Mesendoderm (in vitro differentiated cells): ENCODE data around the gene ITPRID2.

Experiments
- DNase-seq: peaks from one replicate; pipeline ENCODE4 v3.0.0; 2013
- H2AK5ac ChIP-seq: 2 replicates; pipeline ENCODE4 v1.6.1; 2013; ENCODE audit warnings: low read length, inconsistent platforms
- H2BK120ac ChIP-seq: 2 replicates; pipeline ENCODE4 v1.6.1; 2013; ENCODE audit warnings: low read depth, mild to moderate bottlenecking, low read length, moderate library complexity, mixed read lengths
- H2BK15ac ChIP-seq: replicated peaks from 2 replicates; pipeline ENCODE4 v1.6.1; 2013; ENCODE audit warnings: low read depth, mild to moderate bottlenecking, moderate library complexity
- H2BK5ac ChIP-seq: 2 replicates; pipeline ENCODE4 v1.6.1; 2013; ENCODE audit warnings: low read length, inconsistent platforms
- H3K18ac ChIP-seq: 2 replicates; pipeline ENCODE4 v1.6.1; 2013; ENCODE audit warnings: mild to moderate bottlenecking, low read length, mixed read lengths
- H3K23ac ChIP-seq: one replicate; pipeline ENCODE4 v1.6.1; 2013; ENCODE audit warnings: low read length
- H3K27ac ChIP-seq: 2 replicates; pipeline ENCODE4 v1.5.1; 2013; ENCODE audit warnings: low read depth, mild to moderate bottlenecking, inconsistent platforms, low read length, moderate library complexity
- H3K27me3 ChIP-seq: 2 replicates; pipeline ENCODE4 v1.6.1; 2013; ENCODE audit warnings: low read length, control low read depth, mild to moderate bottlenecking, inconsistent platforms; ENCODE audit not compliant: insufficient read depth, poor library complexity
- H3K36me3 ChIP-seq: 2 replicates; pipeline ENCODE4 v1.6.1; 2013; ENCODE audit warnings: low read length, inconsistent platforms; ENCODE audit not compliant: control insufficient read depth, insufficient read depth
- H3K4ac ChIP-seq: one replicate; pipeline ENCODE4 v1.6.1; 2013; ENCODE audit warnings: low read depth, mild to moderate bottlenecking, low read length, moderate library complexity
- H3K4me1 ChIP-seq: 2 replicates; pipeline ENCODE4 v1.6.1; 2013; ENCODE audit warnings: low read depth, low read length, inconsistent platforms; ENCODE audit not compliant: control insufficient read depth
- H3K4me2 ChIP-seq: 2 replicates; pipeline ENCODE4 v1.6.1; 2013; ENCODE audit warnings: low read length
- H3K4me3 ChIP-seq: 2 replicates; pipeline ENCODE4 v1.5.1; 2013; ENCODE audit warnings: mild to moderate bottlenecking, low read length
- H3K56ac ChIP-seq: one replicate; pipeline ENCODE4 v1.6.1; 2013; ENCODE audit warnings: low read length
- H3K79me1 ChIP-seq: 2 replicates; pipeline ENCODE4 v1.6.1; 2013; ENCODE audit warnings: low read length, inconsistent platforms
- H3K79me2 ChIP-seq: 2 replicates; pipeline ENCODE4 v1.6.1; 2013; ENCODE audit warnings: mild to moderate bottlenecking, low read length; ENCODE audit not compliant: control insufficient read depth, insufficient read depth
- H3K9ac ChIP-seq: 2 replicates; pipeline ENCODE4 v1.6.1; 2013; ENCODE audit warnings: low read length, inconsistent platforms
- H4K5ac ChIP-seq: one replicate; pipeline ENCODE4 v1.6.1; 2013; ENCODE audit warnings: low read length
- H4K8ac ChIP-seq: one replicate; pipeline ENCODE4 v1.6.1; 2013; ENCODE audit warnings: low read depth, mild to moderate bottlenecking, control low read depth, low read length, moderate library complexity
- WGBS: extraction: QIAGEN DNeasy Blood & Tissue Kit; methylation state at CpG from one replicate; pipeline ENCODE4 v1.1.7; 2013; ENCODE audit warnings: low lambda C conversion rate, missing lambda C conversion rate; ENCODE audit not compliant: insufficient coverage; ENCODE audit errors: extremely low coverage; 5-methylcytosine and 5-hydroxymethylcytosine counted together

Gene ITPRID2

DNA sequence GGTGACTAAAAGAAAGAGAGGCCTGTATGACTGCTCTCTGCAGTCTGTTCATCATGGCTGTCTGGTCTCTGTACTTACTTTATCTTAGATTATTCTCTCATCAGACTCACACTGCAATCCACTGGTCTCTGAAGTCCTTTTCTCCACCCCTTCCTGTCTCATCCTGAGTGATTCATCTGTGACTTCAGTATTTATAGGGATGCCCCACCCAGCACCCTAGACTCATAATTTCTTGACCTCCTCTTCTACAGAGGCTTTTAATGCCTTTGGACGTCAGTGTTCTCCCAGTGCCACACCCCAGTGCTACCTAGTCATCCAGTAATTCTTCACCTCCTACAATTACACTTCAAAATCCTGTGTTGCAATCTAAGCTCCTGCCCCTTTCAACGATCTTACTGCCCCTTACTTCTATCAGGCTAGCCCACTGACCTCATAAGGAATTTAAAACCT is 14.9 kb upstream of the ITPRID2 start:
- H3K27ac ChIP-seq = no peak overlapping the region
- H3K79me1 ChIP-seq = no peaks in the 10 kb centered on the region
- no peaks in the 10 kb centered on the region for H3K79me2 ChIP-seq
- H3K9ac ChIP-seq = no peak overlapping the region
- H3K36me3 ChIP-seq = no peaks in the 10 kb centered on the region
- H3K4me1 ChIP-seq = no peaks in the 10 kb centered on the region
- H4K8ac ChIP-seq = no peak overlapping the region
- H4K5ac ChIP-seq = no peak overlapping the region
- WGBS = no CpG with 5 or more reads among the region's 2 CpGs
- no peak overlapping the region for H3K4ac ChIP-seq
- no peaks in the 10 kb centered on the region for H3K27me3 ChIP-seq
- H3K56ac ChIP-seq = no peak overlapping the region
- DNase-seq = no peak
- no peak overlapping the region for H3K18ac ChIP-seq
- H2AK5ac ChIP-seq = no peak overlapping the region
- H2BK15ac ChIP-seq = no peak overlapping the region
- no peak overlapping the region for H3K4me3 ChIP-seq
- H2BK5ac ChIP-seq = no peak overlapping the region
- no peak overlapping the region for H3K4me2 ChIP-seq
- H2BK120ac ChIP-seq = no peak overlapping the region
- no peak overlapping the region for H3K23ac ChIP-seq

DNA sequence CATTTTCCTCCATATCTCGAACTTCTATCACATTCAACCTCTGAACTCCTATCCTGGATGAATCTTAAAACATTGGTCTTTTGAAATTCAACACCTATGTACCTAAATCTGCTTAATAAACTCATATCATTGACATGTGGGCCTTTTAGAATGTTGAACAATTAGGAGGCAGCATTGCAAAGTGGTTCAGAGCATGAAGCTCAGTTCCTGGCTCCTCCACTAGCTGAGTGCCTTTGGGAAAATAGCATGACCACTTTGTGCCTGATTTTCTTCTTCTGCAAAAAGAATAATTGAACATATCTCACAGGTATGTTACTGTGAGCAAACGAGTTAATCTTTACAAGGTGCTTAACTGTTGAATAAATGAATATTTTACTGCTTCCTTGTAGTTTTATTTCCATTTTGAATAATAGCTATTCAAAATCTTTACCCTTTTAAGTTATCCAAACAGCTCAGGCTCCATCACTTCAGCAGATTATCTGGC is 14.3 kb upstream of the ITPRID2 start:
- Histone ChIP-seq H3K27me3 (no peaks in the 10 kb centered on the region), H3K4ac (no peak overlapping the region), H2AK5ac (no peak overlapping the region), H2BK15ac (no peak overlapping the region), H3K4me2 (no peak overlapping the region), H3K9ac (no peak overlapping the region), H4K5ac (no peak overlapping the region), H3K56ac (no peak overlapping the region), H3K79me1 (no peaks in the 10 kb centered on the region), H3K36me3 (no peaks in the 10 kb centered on the region), H3K18ac (no peak overlapping the region), H3K4me1 (no peaks in the 10 kb centered on the region), H4K8ac (no peak overlapping the region), H3K23ac (no peak overlapping the region), H3K79me2 (no peaks in the 10 kb centered on the region), H2BK5ac (no peak overlapping the region), H3K4me3 (no peak overlapping the region), H2BK120ac (no peak overlapping the region), H3K27ac (no peak overlapping the region)
- DNase-seq = no peak
- WGBS = no CpG with 5 or more reads among the region's 2 CpGs

DNA sequence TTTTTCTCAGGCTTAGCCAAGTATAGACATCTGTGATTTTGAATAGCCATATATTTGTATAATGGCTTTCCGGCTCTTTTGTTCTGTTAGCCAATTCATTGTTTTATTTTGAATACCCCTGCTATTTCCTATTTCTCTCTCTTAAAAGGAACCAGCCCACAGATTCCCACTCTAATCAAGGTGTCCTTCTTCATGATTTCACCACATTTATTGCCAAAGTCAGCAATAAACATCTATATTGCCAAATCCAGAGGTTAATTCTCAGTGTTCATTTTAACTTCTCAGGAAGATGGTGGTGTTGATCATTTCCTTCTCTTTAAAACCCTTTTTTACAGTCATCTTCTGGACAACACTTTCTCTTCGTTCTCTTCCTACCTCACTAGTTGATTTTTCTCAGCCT is 13.1 kb upstream of the ITPRID2 start:
- H3K9ac ChIP-seq = no peak overlapping the region
- H3K36me3 ChIP-seq = no peaks in the 10 kb centered on the region
- H2AK5ac ChIP-seq = no peak overlapping the region
- no peak overlapping the region for H3K18ac ChIP-seq
- H3K27me3 ChIP-seq = no peaks in the 10 kb centered on the region
- no peaks in the 10 kb centered on the region for H3K4me1 ChIP-seq
- DNase-seq = no peak
- H3K79me1 ChIP-seq = no peaks in the 10 kb centered on the region
- no peak overlapping the region for H3K4ac ChIP-seq
- H4K8ac ChIP-seq = no peak overlapping the region
- H3K23ac ChIP-seq = no peak overlapping the region
- no peak overlapping the region for H3K4me2 ChIP-seq
- no peak overlapping the region for H3K56ac ChIP-seq
- no peak overlapping the region for H4K5ac ChIP-seq
- no peaks in the 10 kb centered on the region for H3K79me2 ChIP-seq
- no peak overlapping the region for H2BK120ac ChIP-seq
- no peak overlapping the region for H3K27ac ChIP-seq
- H2BK5ac ChIP-seq = no peak overlapping the region
- no peak overlapping the region for H2BK15ac ChIP-seq
- no CpG with 5 or more reads among the region's 2 CpGs for WGBS
- no peak overlapping the region for H3K4me3 ChIP-seq

DNA sequence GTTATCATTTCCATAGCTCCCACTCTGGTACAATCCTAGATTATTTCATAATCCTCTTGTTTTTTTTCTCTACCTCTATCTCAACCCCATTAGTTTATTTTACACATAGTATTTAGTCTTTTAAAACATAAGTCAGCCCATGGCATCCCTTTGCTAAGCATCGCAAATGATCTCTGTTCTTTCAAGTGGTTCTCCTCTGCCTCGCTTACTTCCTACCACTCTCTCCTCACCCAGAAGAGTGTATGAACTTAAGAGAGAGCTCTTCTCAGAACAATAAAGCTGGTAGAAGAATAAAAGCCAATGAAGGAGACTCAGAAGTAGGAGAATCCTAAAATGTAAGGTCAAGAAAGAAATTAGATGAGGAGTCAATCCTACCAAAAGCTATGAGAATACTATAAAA is 12.2 kb upstream of the ITPRID2 start:
- Histone ChIP-seq H3K27ac (no peak overlapping the region), H3K79me2 (no peaks in the 10 kb centered on the region), H3K4ac (no peak overlapping the region), H3K27me3 (no peaks in the 10 kb centered on the region), H3K23ac (no peak overlapping the region), H3K36me3 (no peaks in the 10 kb centered on the region), H2BK15ac (no peak overlapping the region), H4K5ac (no peak overlapping the region), H2BK120ac (no peak overlapping the region), H3K56ac (no peak overlapping the region), H3K79me1 (no peaks in the 10 kb centered on the region), H2AK5ac (no peak overlapping the region), H3K4me2 (no peak overlapping the region), H3K4me1 (no peaks in the 10 kb centered on the region), H4K8ac (no peak overlapping the region), H3K9ac (no peak overlapping the region), H3K4me3 (no peak overlapping the region), H3K18ac (no peak overlapping the region), H2BK5ac (no peak overlapping the region)
- no CpG with 5 or more reads among the region's 2 CpGs for WGBS
- DNase-seq = no peak

DNA sequence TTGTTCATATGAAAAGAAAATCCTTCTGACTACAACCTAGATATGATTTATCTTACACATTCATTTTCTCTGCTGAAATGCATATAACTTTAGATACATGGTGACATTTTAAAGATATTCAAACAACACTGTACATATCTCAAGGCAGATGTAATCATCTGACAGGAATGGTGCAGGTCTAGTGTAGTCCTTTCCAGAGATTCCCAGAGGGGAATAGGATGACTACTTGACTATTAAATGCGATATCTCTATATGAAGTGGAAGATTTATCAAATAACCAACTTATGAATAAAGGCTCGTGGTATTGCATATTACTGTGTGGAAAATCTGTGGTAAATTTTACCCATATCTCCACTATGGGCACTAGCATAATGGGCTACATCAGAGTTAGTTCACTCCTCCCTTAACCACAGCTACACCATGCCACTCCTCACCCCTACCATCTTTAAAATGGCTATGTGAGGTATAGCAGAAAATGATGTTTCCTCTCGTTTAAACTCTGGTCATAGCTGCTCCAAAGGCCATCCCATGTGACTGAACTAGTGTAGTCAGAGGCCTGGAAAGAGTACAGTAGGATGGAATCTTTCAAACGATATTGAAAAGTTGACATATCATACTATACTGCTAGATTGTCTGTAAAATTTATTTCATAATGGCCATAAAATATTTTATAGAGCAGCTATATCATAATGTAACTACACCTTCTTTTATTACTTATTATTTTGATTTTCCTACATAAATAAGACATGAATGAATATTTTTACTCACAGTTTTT is 9.1 kb upstream of the ITPRID2 start:
- Histone ChIP-seq H3K27me3 (no peaks in the 10 kb centered on the region), H2AK5ac (no peak overlapping the region), H2BK5ac (no peak overlapping the region), H3K79me1 (no peaks in the 10 kb centered on the region), H4K5ac (no peak overlapping the region), H2BK120ac (no peak overlapping the region), H3K4me3 (no peak overlapping the region), H3K4me1 (no peaks in the 10 kb centered on the region), H3K4ac (no peak overlapping the region), H3K18ac (no peak overlapping the region), H3K4me2 (no peak overlapping the region), H3K27ac (no peak overlapping the region), H4K8ac (no peak overlapping the region), H3K23ac (no peak overlapping the region), H3K36me3 (no peaks in the 10 kb centered on the region), H3K79me2 (no peaks in the 10 kb centered on the region), H2BK15ac (no peak overlapping the region), H3K9ac (no peak overlapping the region), H3K56ac (no peak overlapping the region)
- WGBS = no CpG with 5 or more reads among the region's 4 CpGs
- no peak for DNase-seq

DNA sequence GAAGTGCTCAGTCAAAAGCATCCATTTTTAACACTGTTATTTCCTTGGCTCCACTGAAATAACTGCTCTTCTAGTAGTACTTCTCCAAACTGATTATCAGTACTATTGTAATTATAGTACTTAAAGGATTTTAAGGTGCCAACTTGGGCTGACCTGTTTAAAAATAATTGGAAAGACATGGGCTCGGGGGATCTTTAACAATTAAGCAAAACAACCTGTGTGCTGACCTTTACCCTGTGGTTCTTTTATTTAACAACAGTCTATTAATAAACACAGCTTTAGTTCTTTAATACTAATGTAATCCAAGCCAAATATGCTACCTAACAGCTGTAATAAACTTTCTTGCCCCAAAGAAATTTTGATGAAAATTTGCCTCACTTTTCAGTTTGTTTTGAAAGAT is 6.9 kb upstream of the ITPRID2 start:
- no peak for DNase-seq
- Histone ChIP-seq H2BK120ac (no peak overlapping the region), H3K79me1 (no peaks in the 10 kb centered on the region), H3K23ac (no peak overlapping the region), H2BK5ac (no peak overlapping the region), H3K4me3 (no peak overlapping the region), H2AK5ac (no peak overlapping the region), H3K27me3 (no peaks in the 10 kb centered on the region), H3K36me3 (no peaks in the 10 kb centered on the region), H3K4me2 (no peak overlapping the region), H4K5ac (no peak overlapping the region), H2BK15ac (no peak overlapping the region), H3K27ac (no peak overlapping the region), H3K79me2 (no peaks in the 10 kb centered on the region), H3K18ac (no peak overlapping the region), H3K56ac (no peak overlapping the region), H4K8ac (no peak overlapping the region), H3K4me1 (no peaks in the 10 kb centered on the region), H3K4ac (no peak overlapping the region), H3K9ac (no peak overlapping the region)
- WGBS = no CpG with 5 or more reads among the region's 1 CpG
